Lung (tissue), 12 donors: ENCODE results near the gene FKBP14. TPM values are rescaled to one million over a fixed set of nuclear protein-coding genes. Genes with fewer than 3 reads are reported as not detected.
"Not testable (repeated sequence)": the region's sequence is repeated elsewhere in the genome, so short reads cannot be mapped to it uniquely, and the experiment has no call there.

Source experiments
- ATAC-seq: fragments of 200-7000 bp; cut with Tn5 transposase; one replicate; pipeline ENCODE4 v1.9.1; 2020; ENCODE audit warnings: moderate number of reproducible peaks; ENCODE audit not compliant: insufficient read depth, low FRiP score
- DNase-seq, 3 donors: peaks; one replicate each; pipeline ENCODE4 v3.0.0-alpha.2; 2013 to 2017
- H3K27ac ChIP-seq, 2 donors: one replicate each; pipeline ENCODE4 v1.5.1; 2013; ENCODE audit warnings: mild to moderate bottlenecking in 2 of 2, moderate library complexity in 2 of 2, control low read depth in 1 of 2, inconsistent platforms in 1 of 2, low read depth in 1 of 2, low read length in 1 of 2
- H3K27me3 ChIP-seq, 3 donors: one replicate each; pipeline ENCODE4 v1.5.1; 2013; ENCODE audit warnings: low read length in 2 of 3; ENCODE audit not compliant: control insufficient read depth in 3 of 3, insufficient read depth in 3 of 3
- H3K36me3 ChIP-seq, 4 donors: one replicate each; pipeline ENCODE4 v1.5.1; 2013; ENCODE audit warnings: low read length in 4 of 4, mild to moderate bottlenecking in 1 of 4, moderate library complexity in 1 of 4; ENCODE audit not compliant: control insufficient read depth in 4 of 4, insufficient read depth in 4 of 4
- H3K4me1 ChIP-seq, 5 donors: one replicate each; pipeline ENCODE4 v1.5.1; 2013; ENCODE audit warnings: low read length in 5 of 5, mild to moderate bottlenecking in 2 of 5, moderate library complexity in 1 of 5; ENCODE audit not compliant: control insufficient read depth in 5 of 5, insufficient read depth in 5 of 5
- H3K4me3 ChIP-seq: one replicate; pipeline ENCODE4 v1.5.1; 2013; ENCODE audit warnings: mild to moderate bottlenecking, control low read depth, moderate library complexity
- H3K9ac ChIP-seq, 2 donors: one replicate each; pipeline ENCODE4 v1.5.1; 2013; ENCODE audit warnings: low read length in 2 of 2, control low read depth in 1 of 2; ENCODE audit not compliant: insufficient read depth in 1 of 2
- H3K9me3 ChIP-seq, 4 donors: one replicate each; pipeline ENCODE4 v1.5.1; 2013; ENCODE audit warnings: low read length in 3 of 4, mild to moderate bottlenecking in 1 of 4, moderate library complexity in 1 of 4; ENCODE audit not compliant: control insufficient read depth in 4 of 4, insufficient read depth in 3 of 4
- CTCF ChIP-seq: IDR thresholded peaks from 2 replicates; pipeline ENCODE4 v1.5.1; 2012; ENCODE audit warnings: mild to moderate bottlenecking; ENCODE audit errors: control extremely low read depth, extremely low read depth
- WGBS, 2 donors: extraction: QIAGEN DNeasy Blood & Tissue Kit; methylation state at CpG; one replicate each; pipeline ENCODE4 v1.1.7; 2013; 5-methylcytosine and 5-hydroxymethylcytosine counted together
- polyA plus RNA-seq, 2 donors: library from polyadenylated mRNA; stranded (reverse); fragments of 200-250 nt; gene quantifications; one replicate each; pipeline ENCODE4 v1.2.1, GENCODE V29; 2013
- total RNA-seq, 2 donors: library from RNA; depleted of rRNA in 1 of 2; stranded (reverse); fragments of >200 nt in 1 of 2; gene quantifications; one replicate each; pipeline ENCODE4 v1.2.1, GENCODE V29; 2014 to 2021
- donor health status: control.
- donor health status: control.
- donor health status: Bipolar disorder and iron deficiency.
- donor health status: healthy.
- donor health status: DM: yes; HTN: yes; CAD: no.

Gene FKBP14
- total and polyA plus RNA-seq, 4 donors: 2.6 to 21.5 (median 11.9) TPM

DNA sequence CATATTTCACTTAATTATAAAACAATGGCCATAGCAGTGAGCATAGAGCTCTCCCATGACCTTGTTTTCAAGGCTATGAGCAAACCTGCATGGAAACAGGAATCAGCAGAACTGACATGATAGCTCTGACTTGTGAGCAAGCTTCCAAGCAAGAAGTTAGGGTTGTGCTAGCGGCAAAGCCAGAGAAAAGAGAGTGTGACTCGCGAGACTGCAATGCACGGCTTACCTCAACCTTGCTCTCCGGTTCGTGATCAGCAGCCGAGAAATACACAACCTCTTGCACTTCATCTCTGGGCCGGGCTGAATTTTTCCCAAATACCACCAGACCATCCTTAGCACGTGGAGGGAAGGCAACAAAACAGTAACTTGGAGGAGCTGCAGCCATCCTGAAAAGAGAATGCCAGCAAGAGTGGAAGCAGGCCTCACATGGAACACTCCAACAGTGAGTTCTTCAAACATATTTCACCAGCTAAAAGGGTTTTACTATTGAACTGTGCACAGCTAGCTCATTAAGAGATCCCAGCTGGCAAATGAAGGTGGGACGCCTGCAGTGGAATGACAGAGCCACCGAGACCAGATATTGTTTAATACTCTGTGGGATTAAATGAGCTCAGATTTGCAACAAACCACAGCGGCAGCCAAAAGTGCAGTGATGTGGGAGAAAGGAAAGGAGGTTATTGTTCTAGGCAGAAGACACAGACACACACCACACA, 57.7 kb downstream of the FKBP14 start:
- no peak overlapping the region for H3K9ac ChIP-seq
- no peak overlapping the region for H3K27ac ChIP-seq
- no peak overlapping the region for H3K4me3 ChIP-seq
- no peak for TF ChIP-seq CTCF
- DNase-seq (no peak), ATAC-seq (no peak)
- H3K27me3 ChIP-seq: no peaks in the 10 kb centered on the region
- H3K36me3 ChIP-seq: peaks cover 0 to 7% (median under 1%) of the 10 kb centered on the region in 4 donors
- WGBS, 2 donors: 93 to 96% methylated on average over 12 of the region's 12 CpGs
- no peaks in the 10 kb centered on the region for H3K9me3 ChIP-seq
- H3K4me1 ChIP-seq: peaks cover 0 to 9% (median 0%) of the 10 kb centered on the region in 5 donors

- 80 to 96% methylated on average over 3 of the region's 3 CpGs for WGBS, 2 donors
- no peak overlapping the region for H3K4me3 ChIP-seq
- H3K36me3 ChIP-seq: peaks cover 0 to 7% (median under 1%) of the 10 kb centered on the region in 4 donors
- ATAC-seq (no peak), DNase-seq (no peak)
- H3K27me3 ChIP-seq: no peaks in the 10 kb centered on the region
- no peak overlapping the region for H3K9ac ChIP-seq
- TF ChIP-seq CTCF: no peak
- H3K4me1 ChIP-seq: no peaks in the 10 kb centered on the region
- H3K27ac ChIP-seq: no peak overlapping the region
- no peaks in the 10 kb centered on the region for H3K9me3 ChIP-seq
Observed at GRCh38 chr7:29965030-29965429, 61.5 kb downstream of the FKBP14 start.

DNA sequence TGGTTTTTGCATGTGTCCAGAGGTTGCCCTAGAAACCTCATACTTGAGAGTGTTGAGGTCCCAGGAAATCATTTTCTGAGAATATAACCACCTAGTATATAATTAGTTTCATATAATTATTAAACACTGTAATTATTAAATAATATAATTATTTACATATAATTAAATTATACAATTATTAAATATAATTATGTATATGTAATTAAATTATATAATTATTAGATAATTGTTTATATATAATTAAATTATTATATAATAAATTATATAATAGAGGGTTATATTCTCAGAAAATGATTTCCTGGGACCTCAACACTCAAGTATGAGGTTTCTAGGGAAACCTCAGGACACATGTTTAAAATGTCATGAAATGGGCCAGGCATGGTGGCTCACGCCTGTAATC, 64.5 kb downstream of the FKBP14 start:
- WGBS, 2 donors: 94 to 97% methylated on average over 1 of the region's 1 CpG
- Histone ChIP-seq H3K9me3 (no peaks in the 10 kb centered on the region), H3K36me3 (peaks cover 0 to 2% (median under 1%) of the 10 kb centered on the region in 4 donors), H3K27me3 (no peaks in the 10 kb centered on the region), H3K4me1 (no peaks in the 10 kb centered on the region), H3K27ac (no peak overlapping the region), H3K4me3 (no peak overlapping the region), H3K9ac (no peak overlapping the region)
- DNase-seq (no peak), ATAC-seq (no peak)
- TF ChIP-seq CTCF: no peak

GRCh38 chr7:29961611-29962010, 64.9 kb downstream of the FKBP14 start:
- H3K4me3 ChIP-seq, H3K9ac ChIP-seq, H3K4me1 ChIP-seq, H3K9me3 ChIP-seq, H3K27me3 ChIP-seq, ATAC-seq, DNase-seq, H3K36me3 ChIP-seq, H3K27ac ChIP-seq: not testable (repeated sequence)
- WGBS, 2 donors: 94 to 100% methylated on average over 6 to 13 of the region's 19 CpGs

Other genes with a start within 250 kb of the FKBP14 start
- gene WIPF3, start 220.2 kb downstream of the FKBP14 start, total RNA-seq: 1 to 10 TPM in 1 of 2 donors, under 1 TPM in 1; 0.20 to 2.8 TPM
- gene WIPF3, start 220.2 kb downstream of the FKBP14 start, polyA plus RNA-seq: under 1 TPM; 0.23 to 0.35 TPM
- gene SCRN1, start 36.9 kb downstream of the FKBP14 start, total RNA-seq: 10 to 100 TPM; 28.4 to 32.3 TPM
- gene SCRN1, start 36.9 kb downstream of the FKBP14 start, polyA plus RNA-seq: 10 to 100 TPM in 1 of 2 donors, 1 to 10 TPM in 1; 5.5 to 11.9 TPM
- 10 to 100 TPM in 1 of 2 donors, 1 to 10 TPM in 1; 9.4 to 16.7 TPM for gene PLEKHA8, start 1.7 kb upstream of the FKBP14 start, total RNA-seq
- 1 to 10 TPM; 2.7 to 3.7 TPM for gene PLEKHA8, start 1.7 kb upstream of the FKBP14 start, polyA plus RNA-seq
- gene MTURN, start 108.3 kb upstream of the FKBP14 start, total RNA-seq: 10 to 100 TPM; 31.0 to 79.6 TPM
- gene MTURN, start 108.3 kb upstream of the FKBP14 start, polyA plus RNA-seq: 10 to 100 TPM; 13.5 to 15.1 TPM